H1 (cell line): Measurements from ENCODE around the gene EPHB1.

Experiments
- ATF3 ChIP-seq: IDR thresholded peaks from 2 replicates; pipeline ENCODE4 v1.6.1; 2011; ENCODE audit warnings: low read depth, mild to moderate bottlenecking, low read length; ENCODE audit not compliant: insufficient read depth
- CHD1 ChIP-seq: IDR thresholded peaks from 2 replicates; pipeline ENCODE4 v1.6.1; 2012; ENCODE audit warnings: low read depth, low read length, improper control_type of control experiment
- CREB1 ChIP-seq: IDR thresholded peaks from 2 replicates; pipeline ENCODE4 v1.6.1; 2012; ENCODE audit warnings: inconsistent platforms
- GABPA ChIP-seq: IDR thresholded peaks from 2 replicates; pipeline ENCODE4 v1.6.1; 2011; ENCODE audit warnings: mild to moderate bottlenecking, low read length, moderate library complexity, borderline replicate concordance; ENCODE audit not compliant: insufficient read depth
- JUND ChIP-seq: IDR thresholded peaks from 2 replicates; pipeline ENCODE4 v1.6.1; 2011; ENCODE audit warnings: mild to moderate bottlenecking, improper control_type of control experiment, low read length
- PHF8 ChIP-seq: fragments of 200-600 bp; sonication (generic); conservative IDR thresholded peaks from 2 replicates; pipeline ENCODE4 v1.7.1; 2012; ENCODE audit warnings: low read depth, mild to moderate bottlenecking, inconsistent platforms, low read length, moderate library complexity
- POLR2A ChIP-seq, 2 experiments: IDR thresholded peaks; 1 replicate in 1 of 2; 2 replicates in 1 of 2; pipeline ENCODE4 v1.6.1; 2011; ENCODE audit warnings: low read depth in 2 of 2, low read length in 2 of 2, mild to moderate bottlenecking in 2 of 2; ENCODE audit errors: control extremely low read depth in 1 of 2
- POLR2AphosphoS5 ChIP-seq: IDR thresholded peaks from 2 replicates; pipeline ENCODE4 v1.6.1; 2011; ENCODE audit warnings: low read depth, low read length
- SP2 ChIP-seq: IDR thresholded peaks from 2 replicates; pipeline ENCODE4 v1.6.1; 2012; ENCODE audit warnings: mild to moderate bottlenecking, low read length, inconsistent platforms
- TF ChIP-seq, protein P1 (sequence below), 3 experiments: IDR thresholded peaks; 1 replicate in 2 of 3; 2 replicates in 1 of 3; pipeline versions ENCODE4 v1.5.1 to v1.6.1; 2011; ENCODE audit warnings: low read length in 3 of 3, mild to moderate bottlenecking in 3 of 3, inconsistent platforms in 2 of 3, low read depth in 1 of 3, moderate library complexity in 1 of 3; ENCODE audit not compliant: insufficient read depth in 1 of 3; ENCODE audit errors: control extremely low read depth in 1 of 3
- TF ChIP-seq, protein P2 (sequence below): IDR thresholded peaks from 2 replicates; pipeline ENCODE4 v1.6.1; 2012; ENCODE audit warnings: inconsistent platforms

- TF ChIP-seq, protein P1, sequence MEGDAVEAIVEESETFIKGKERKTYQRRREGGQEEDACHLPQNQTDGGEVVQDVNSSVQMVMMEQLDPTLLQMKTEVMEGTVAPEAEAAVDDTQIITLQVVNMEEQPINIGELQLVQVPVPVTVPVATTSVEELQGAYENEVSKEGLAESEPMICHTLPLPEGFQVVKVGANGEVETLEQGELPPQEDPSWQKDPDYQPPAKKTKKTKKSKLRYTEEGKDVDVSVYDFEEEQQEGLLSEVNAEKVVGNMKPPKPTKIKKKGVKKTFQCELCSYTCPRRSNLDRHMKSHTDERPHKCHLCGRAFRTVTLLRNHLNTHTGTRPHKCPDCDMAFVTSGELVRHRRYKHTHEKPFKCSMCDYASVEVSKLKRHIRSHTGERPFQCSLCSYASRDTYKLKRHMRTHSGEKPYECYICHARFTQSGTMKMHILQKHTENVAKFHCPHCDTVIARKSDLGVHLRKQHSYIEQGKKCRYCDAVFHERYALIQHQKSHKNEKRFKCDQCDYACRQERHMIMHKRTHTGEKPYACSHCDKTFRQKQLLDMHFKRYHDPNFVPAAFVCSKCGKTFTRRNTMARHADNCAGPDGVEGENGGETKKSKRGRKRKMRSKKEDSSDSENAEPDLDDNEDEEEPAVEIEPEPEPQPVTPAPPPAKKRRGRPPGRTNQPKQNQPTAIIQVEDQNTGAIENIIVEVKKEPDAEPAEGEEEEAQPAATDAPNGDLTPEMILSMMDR (IDR thresholded peaks at IDR 0.05; ENCODE audit: control extremely low read depth in 1 of 3, insufficient read depth in 1 of 3, low read depth in 1 of 3, low read length in 3 of 3), result no peak
- TF ChIP-seq CREB1, result no peak
- no peak for TF ChIP-seq PHF8
- no peak for TF ChIP-seq GABPA
- TF ChIP-seq POLR2A (IDR thresholded peaks at IDR 0.05; ENCODE audit: control extremely low read depth in 1 of 2, low read depth in 2 of 2, low read length in 2 of 2), result no peak
- TF ChIP-seq, protein P2, sequence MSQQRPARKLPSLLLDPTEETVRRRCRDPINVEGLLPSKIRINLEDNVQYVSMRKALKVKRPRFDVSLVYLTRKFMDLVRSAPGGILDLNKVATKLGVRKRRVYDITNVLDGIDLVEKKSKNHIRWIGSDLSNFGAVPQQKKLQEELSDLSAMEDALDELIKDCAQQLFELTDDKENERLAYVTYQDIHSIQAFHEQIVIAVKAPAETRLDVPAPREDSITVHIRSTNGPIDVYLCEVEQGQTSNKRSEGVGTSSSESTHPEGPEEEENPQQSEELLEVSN, result no peak
- no peak for TF ChIP-seq SP2
- no peak for TF ChIP-seq POLR2AphosphoS5
- TF ChIP-seq JUND, result no peak
- TF ChIP-seq CHD1, result no peak
- no peak for TF ChIP-seq ATF3
Measured at GRCh38 chr3:135084976-135085375, 289.9 kb downstream of the EPHB1 start.
